HCT116 (cell line): Measurements from ENCODE around the gene TMED7. TPM values are rescaled to one million over a fixed set of nuclear protein-coding genes. Genes with fewer than 3 reads are reported as not detected.
A peak's percentile ranks its signal among the peaks of the same experiment; 100 is the strongest.

Experiments used
- ATAC-seq: fragments of 200-7000 bp; cut with Tn5 transposase; 2 replicates; pipeline ENCODE4 v1.9.1; 2020; ENCODE audit warnings: mild to moderate bottlenecking, moderate library complexity
- BruUV-seq: library from RNA; stranded (reverse); fragments of 400-500 nt; replicated peaks from 2 replicates; lab custom pipeline; 2021; lab: Mats Ljungman, UMichigan
- CTCF ChIA-PET: fragments of 300-600 bp; sonication (Branson Sonifier 250); formaldehyde crosslinking; loops from one replicate; lab custom pipeline; 2021; ENCODE audit warnings: antibody characterized with exemption; lab: Charles Lee
- POLR2A ChIA-PET: fragments of 300-600, 350-600 bp; sonication (Branson Sonifier 250); formaldehyde crosslinking; loops from one replicate; lab custom pipeline; 2021; ENCODE audit warnings: antibody characterized with exemption; lab: Charles Lee
- RAD21 ChIA-PET, 2 experiments: fragments of 300-600 bp; sonication (Branson Sonifier 250); formaldehyde crosslinking; loops; one replicate each; lab custom pipeline; 2023; ENCODE audit warnings: low total read pairs in 2 of 2; ENCODE audit not compliant: uncharacterized antibody in 2 of 2, unreplicated experiment in 2 of 2, low non-redundant PET in 1 of 2; lab: Charles Lee
- DNase-seq: peaks from one replicate; pipeline ENCODE4 v3.0.0-alpha.2; 2010; ENCODE audit warnings: low read depth, low spot score
- H2AFZ ChIP-seq: fragments of 200-600 bp; shearing (Covaris generic), sonication (generic); 2 replicates; pipeline ENCODE4 v1.6.1; 2017; ENCODE audit warnings: low read depth, mixed run types, mixed read lengths, antibody characterized with exemption, low read length; ENCODE audit not compliant: poor library complexity, severe bottlenecking
- H3K27ac ChIP-seq: 2 replicates; pipeline ENCODE4 v1.5.1; 2012; ENCODE audit warnings: low read depth, low read length
- H3K27me3 ChIP-seq: fragments of 200-600 bp; sonication (generic); 2 replicates; pipeline ENCODE4 v1.6.1; 2016; ENCODE audit warnings: mixed run types, low read length, mixed read lengths; ENCODE audit not compliant: insufficient read depth
- H3K36me3 ChIP-seq, 2 experiments: fragments of 200-500 bp in 1 of 2; fragments of 200-600 bp in 1 of 2; sonication (Bioruptor generic) in 1 of 2; sonication (generic) in 1 of 2; 2 replicates each; pipeline versions ENCODE4 v1.5.1 to v1.6.1; 2014 to 2016; ENCODE audit warnings: low read length in 2 of 2, inconsistent platforms in 1 of 2, mixed read lengths in 1 of 2, mixed run types in 1 of 2; ENCODE audit not compliant: insufficient read depth in 2 of 2, control insufficient read depth in 1 of 2
- H3K4me1 ChIP-seq, 2 experiments: fragments of 200-600 bp in 1 of 2; sonication (generic) in 1 of 2; 2 replicates each; pipeline versions ENCODE4 v1.5.1 to v1.6.1; 2012 to 2017; ENCODE audit warnings: low read length in 2 of 2, inconsistent platforms in 1 of 2, mild to moderate bottlenecking in 1 of 2, mixed read lengths in 1 of 2, mixed run types in 1 of 2, moderate library complexity in 1 of 2; ENCODE audit not compliant: insufficient read depth in 2 of 2, control insufficient read depth in 1 of 2
- H3K4me2 ChIP-seq: fragments of 200-600 bp; sonication (generic); 2 replicates; pipeline ENCODE4 v1.6.1; 2017; ENCODE audit warnings: mixed run types, low read length, mixed read lengths
- H3K4me3 ChIP-seq, 2 experiments: fragments of 200-600 bp in 1 of 2; sonication (generic) in 1 of 2; replicated peaks in 1 of 2; 2 replicates each; pipeline ENCODE4 v1.5.1; 2011 to 2016; ENCODE audit warnings: low read length in 2 of 2, control low read depth in 1 of 2, low read depth in 1 of 2, mild to moderate bottlenecking in 1 of 2, mixed read lengths in 1 of 2, mixed run types in 1 of 2
- H3K79me2 ChIP-seq: fragments of 200-600 bp; sonication (generic); 2 replicates; pipeline ENCODE4 v1.6.1; 2017; ENCODE audit warnings: mild to moderate bottlenecking, mixed run types, low read length, moderate library complexity, mixed read lengths; ENCODE audit not compliant: insufficient read depth
- H3K9ac ChIP-seq: fragments of 200-600 bp; sonication (generic); 2 replicates; pipeline ENCODE4 v1.6.1; 2016; ENCODE audit warnings: low read length, mixed read lengths
- H3K9me2 ChIP-seq: fragments of 200-600 bp; sonication (generic), shearing (Covaris generic); 2 replicates; pipeline ENCODE4 v1.6.1; 2017; ENCODE audit warnings: mixed run types, mild to moderate bottlenecking, moderate library complexity; ENCODE audit not compliant: insufficient read depth
- H3K9me3 ChIP-seq, 2 experiments: fragments of 200-500 bp in 1 of 2; fragments of 200-600 bp in 1 of 2; sonication (Bioruptor generic) in 1 of 2; sonication (generic) in 1 of 2; 2 replicates each; pipeline ENCODE4 v1.6.1; 2014 to 2017; ENCODE audit warnings: low read length in 2 of 2, mixed read lengths in 2 of 2, inconsistent platforms in 1 of 2, low read depth in 1 of 2, mild to moderate bottlenecking in 1 of 2, mixed run types in 1 of 2, moderate library complexity in 1 of 2; ENCODE audit not compliant: control insufficient read depth in 1 of 2, insufficient read depth in 1 of 2
- H4K20me1 ChIP-seq: fragments of 200-600 bp; sonication (generic), shearing (Covaris generic); 2 replicates; pipeline ENCODE4 v1.6.1; 2017; ENCODE audit warnings: mixed run types, mild to moderate bottlenecking, moderate library complexity; ENCODE audit not compliant: insufficient read depth
- ATF3 ChIP-seq: IDR thresholded peaks from 2 replicates; pipeline ENCODE4 v1.6.1; 2012
- CBX3 ChIP-seq: IDR thresholded peaks from 2 replicates; pipeline ENCODE4 v1.6.1; 2012; ENCODE audit warnings: low read depth
- CEBPB ChIP-seq: IDR thresholded peaks from 2 replicates; pipeline ENCODE4 v1.6.1; 2012; ENCODE audit warnings: low read depth
- CTCF ChIP-seq, 3 experiments: fragments of 200-600 bp in 1 of 3; sonication (generic) in 1 of 3; IDR thresholded peaks in 2 of 3; conservative IDR thresholded peaks in 1 of 3; 2 replicates each; pipeline ENCODE4 v1.5.1; 2012 to 2017; ENCODE audit warnings: low read depth in 2 of 3, low read length in 2 of 3, antibody characterized with exemption in 1 of 3, borderline replicate concordance in 1 of 3, control low read depth in 1 of 3, mild to moderate bottlenecking in 1 of 3, mixed read lengths in 1 of 3, mixed run types in 1 of 3, moderate library complexity in 1 of 3; ENCODE audit not compliant: insufficient read depth in 1 of 3
- FOSL1 ChIP-seq: IDR thresholded peaks from 2 replicates; pipeline ENCODE4 v1.6.1; 2012; ENCODE audit warnings: low read depth
- MAX ChIP-seq: IDR thresholded peaks from 2 replicates; pipeline ENCODE4 v1.6.1; 2012
- POLR2A ChIP-seq: IDR thresholded peaks from 2 replicates; pipeline ENCODE4 v1.7.0; 2011; ENCODE audit warnings: borderline replicate concordance; ENCODE audit not compliant: insufficient read depth, insufficient read length; ENCODE audit errors: extremely low read depth
- POLR2AphosphoS5 ChIP-seq: IDR thresholded peaks from 2 replicates; pipeline ENCODE4 v1.6.1; 2011; ENCODE audit warnings: mild to moderate bottlenecking, low read depth, low read length, moderate library complexity
- RAD21 ChIP-seq: IDR thresholded peaks from 2 replicates; pipeline ENCODE4 v1.6.1; 2012; ENCODE audit warnings: low read depth, mild to moderate bottlenecking
- SIN3A ChIP-seq: IDR thresholded peaks from 2 replicates; pipeline ENCODE4 v1.6.1; 2012; ENCODE audit warnings: low read depth
- SP1 ChIP-seq: IDR thresholded peaks from 2 replicates; pipeline ENCODE4 v1.6.1; 2012; ENCODE audit warnings: low read depth
- SRF ChIP-seq: IDR thresholded peaks from 2 replicates; pipeline ENCODE4 v1.6.1; 2012; ENCODE audit warnings: low read depth
- TCF7L2 ChIP-seq: IDR thresholded peaks from 2 replicates; pipeline ENCODE4 v1.7.0; 2011; ENCODE audit warnings: borderline replicate concordance, inconsistent platforms; ENCODE audit not compliant: insufficient read depth, insufficient read length; ENCODE audit errors: extremely low read depth
- YY1 ChIP-seq: IDR thresholded peaks from 2 replicates; pipeline ENCODE4 v1.6.1; 2011; ENCODE audit warnings: low read length, low read depth, moderate library complexity, mild to moderate bottlenecking; ENCODE audit not compliant: insufficient replicate concordance; ENCODE audit errors: extremely low read depth
- ZBTB33 ChIP-seq: IDR thresholded peaks from 2 replicates; pipeline ENCODE4 v1.6.1; 2011; ENCODE audit warnings: mild to moderate bottlenecking, low read length, moderate library complexity; ENCODE audit not compliant: insufficient replicate concordance; ENCODE audit errors: extremely low read depth
- ZFX ChIP-seq: fragments of 450-650 bp; IDR thresholded peaks from 2 replicates; pipeline ENCODE4 v1.6.1; 2017
- ZNF274 ChIP-seq: fragments of 200-500 bp; sonication (Bioruptor generic); IDR thresholded peaks from 2 replicates; pipeline ENCODE4 v1.6.1; 2014; ENCODE audit warnings: mild to moderate bottlenecking, low read depth, low read length, inconsistent platforms
- intact Hi-C: fragments of 100-400 bp; cut with micrococcal nuclease; formaldehyde crosslinking; loops from 2 replicates; pipeline ENCODE4 v1.10.0; 2022
- total RNA-seq: library from RNA; stranded (reverse); gene quantifications from one replicate; pipeline ENCODE4 v1.2.1, GENCODE V29; 2021; ENCODE audit not compliant: unreplicated experiment

TMED7 gene
- total RNA-seq, 1 experiment from 2014 or later, result 167 TPM

GRCh38 chr5:115640274-115640673 lies 14.4 kb upstream of the TMED7 start:
- BruUV-seq, result no TSS peak
- intact Hi-C loops, result no loop called here
- ATAC-seq, result no peak
- Histone ChIP-seq H3K9ac (no peak overlapping the region), H2AFZ (peak overlapping the region; percentile 29), H3K4me1 (peaks cover 0 to 14% of the 10 kb centered on the region in 2 experiments; a peak in 1 of 4 replicates), H3K4me3 (no peak overlapping the region), H3K27me3 (no peaks in the 10 kb centered on the region), H3K9me3 (no peaks in the 10 kb centered on the region), H3K4me2 (no peak overlapping the region), H4K20me1 (no peaks in the 10 kb centered on the region), H3K36me3 (no peaks in the 10 kb centered on the region), H3K79me2 (no peaks in the 10 kb centered on the region), H3K9me2 (no peaks in the 10 kb centered on the region), H3K27ac (no peak overlapping the region)
- TF ChIP-seq POLR2A (no peak), SIN3A (no peak), RAD21 (no peak), FOSL1 (no peak), ZFX (no peak), SP1 (no peak), CEBPB (no peak), TCF7L2 (no peak), CBX3 (no peak), ATF3 (no peak), YY1 (no peak), MAX (no peak)
- ChIA-PET POLR2A (no interaction called here), RAD21 (no interaction called here), CTCF (no interaction called here)
- no peak for DNase-seq

GRCh38 chr5:115639377-115639776 lies 13.5 kb upstream of the TMED7 start:
- RAD21 ChIA-PET, result no interaction called here
- Histone ChIP-seq H3K4me3 (no peak overlapping the region), H4K20me1 (no peaks in the 10 kb centered on the region), H3K4me2 (no peak overlapping the region), H3K4me1 (peaks cover 1 to 19% of the 10 kb centered on the region in 2 experiments; a peak in 3 of 4 replicates), H3K36me3 (no peaks in the 10 kb centered on the region), H3K27ac (no peak overlapping the region), H3K79me2 (no peaks in the 10 kb centered on the region), H3K9me3 (no peaks in the 10 kb centered on the region), H3K9ac (no peak overlapping the region), H2AFZ (no peak overlapping the region), H3K9me2 (no peaks in the 10 kb centered on the region), H3K27me3 (no peaks in the 10 kb centered on the region)
- DNase-seq, result no peak
- intact Hi-C loops, result no loop called here
- ATAC-seq, result no peak
- CTCF ChIA-PET, result no interaction called here
- POLR2A ChIA-PET, result no interaction called here
- no TSS peak for BruUV-seq
- TF ChIP-seq ZBTB33 (no peak), MAX (no peak), POLR2AphosphoS5 (no peak), CTCF (IDR thresholded peaks at IDR 0.05 in 2 of 3, conservative IDR thresholded peaks at IDR 0.05 in 1 of 3; ENCODE audit: borderline replicate concordance in 1 of 3, insufficient read depth in 1 of 3, low read depth in 2 of 3, low read length in 2 of 3) (no peak), ATF3 (no peak), TCF7L2 (no peak), ZNF274 (no peak), YY1 (no peak), SRF (no peak)
